COR-L47 (cell line): ENCODE results near the gene SLC6A16.
"Not testable (repeated sequence)": the region's sequence is repeated elsewhere in the genome, so short reads cannot be mapped to it uniquely, and the experiment has no call there.

Experiments used
- DNase-seq: peaks from one replicate; lab custom pipeline; 2025; lab: John Stamatoyannopoulos, UW

SLC6A16 gene

DNA sequence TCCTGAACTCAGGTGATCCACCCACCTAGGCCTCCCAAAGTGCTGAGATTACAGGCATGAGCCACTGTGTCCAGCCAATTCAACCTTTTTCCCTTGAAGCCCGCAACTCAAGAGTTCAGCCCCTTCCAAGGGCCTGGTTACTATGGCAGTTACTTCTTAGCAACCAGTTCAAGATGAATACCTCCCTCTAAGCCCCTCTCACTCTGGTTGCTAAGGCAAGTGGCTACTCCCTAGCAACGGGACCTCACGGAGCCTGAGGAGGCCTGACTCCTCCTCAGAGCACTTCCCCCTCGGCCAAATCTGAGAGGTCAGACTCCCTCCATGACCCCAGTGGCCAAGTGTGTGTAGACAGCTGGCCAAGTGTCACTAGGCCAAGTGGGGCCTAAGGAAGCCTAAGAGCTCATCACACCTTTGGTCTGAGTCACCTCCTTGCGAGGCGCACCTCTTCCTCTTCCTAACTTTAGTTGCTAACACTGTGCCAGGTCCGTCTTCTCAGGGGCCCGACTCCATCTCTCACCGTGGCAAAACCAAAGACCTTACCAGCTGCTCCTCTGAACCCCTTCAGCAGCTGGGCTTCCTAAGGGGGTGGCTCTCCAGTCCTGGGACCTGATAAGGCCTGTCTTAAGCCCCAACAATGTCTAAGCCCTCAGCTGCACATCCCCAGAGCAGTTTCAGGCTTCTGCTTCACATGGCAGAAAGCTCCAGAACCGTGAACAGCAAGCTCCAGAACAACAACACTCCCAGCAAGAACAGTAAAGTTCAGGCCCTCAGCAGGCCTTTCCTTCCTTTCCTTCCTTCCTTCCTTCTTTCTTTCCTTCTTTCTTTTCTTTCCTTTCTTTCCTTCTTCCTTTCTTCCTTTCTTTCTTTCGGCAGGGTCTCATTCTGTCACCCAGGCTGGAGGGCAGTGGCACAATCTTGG lies 19.8 kb upstream of the SLC6A16 start:
- DNase-seq: no peak

DNA sequence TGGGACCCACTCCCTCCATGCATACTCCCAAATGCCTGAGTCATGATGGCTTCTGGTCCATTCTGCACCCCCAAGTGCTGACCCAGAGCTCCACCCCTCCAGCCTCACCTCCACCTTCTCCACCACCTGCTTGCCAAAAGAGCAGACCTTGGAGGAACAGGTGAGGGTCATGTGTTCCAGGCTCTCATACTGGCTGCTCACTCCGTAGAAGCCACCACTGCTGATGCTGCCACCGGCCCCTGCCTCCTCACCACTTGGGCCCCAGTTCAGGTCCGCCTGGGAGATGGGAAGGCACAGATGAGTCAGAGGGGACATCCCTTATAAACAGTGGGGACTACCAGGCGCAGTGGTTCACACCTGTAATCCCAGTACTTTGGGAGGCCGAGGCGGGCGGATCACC lies 18.1 kb upstream of the SLC6A16 start:
- DNase-seq: no peak

- DNase-seq: no peak
Observed at GRCh38 chr19:49342291-49342721, 17.3 kb upstream of the SLC6A16 start.

DNA sequence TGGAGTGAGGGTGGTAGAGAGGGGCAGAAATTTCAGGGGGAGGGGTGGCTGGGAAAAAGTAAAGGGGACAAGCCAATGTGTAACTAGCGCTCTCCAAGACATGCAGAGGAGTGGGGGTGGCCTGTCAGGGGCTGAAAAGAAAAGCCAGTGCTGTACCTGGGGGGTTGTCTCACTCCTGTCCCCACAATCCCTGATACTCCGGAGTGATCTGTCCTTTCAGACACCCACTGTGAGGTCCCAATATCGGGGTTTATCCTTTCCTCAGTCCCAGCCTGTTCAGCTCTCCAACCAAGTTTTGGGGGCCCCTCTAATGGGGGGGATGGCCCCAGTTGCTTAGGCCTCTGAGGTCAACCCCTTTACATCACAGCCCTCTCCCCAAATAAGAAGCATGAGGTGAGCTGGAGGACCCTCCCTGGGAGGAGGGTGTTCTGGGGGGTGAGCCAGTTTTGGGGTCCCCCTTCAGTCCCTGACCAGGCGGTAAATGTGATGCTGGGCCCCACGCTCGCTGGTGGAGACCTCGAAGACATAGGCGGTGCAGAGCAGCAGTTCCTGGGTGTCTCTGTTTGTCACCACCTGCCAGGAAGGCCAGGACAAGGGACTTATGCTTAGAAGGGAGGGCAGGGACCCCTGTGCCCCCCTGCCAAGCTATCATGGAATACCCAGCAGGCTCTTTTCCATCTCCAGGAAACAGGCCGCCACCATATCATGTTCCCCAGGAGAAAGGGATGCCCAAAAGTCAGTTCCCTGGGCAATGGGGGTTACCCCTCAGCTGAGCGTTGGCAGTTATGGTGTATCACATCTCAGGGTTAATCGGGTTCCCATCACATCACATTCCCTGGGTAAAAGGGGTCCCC lies 16.1 kb upstream of the SLC6A16 start:
- DNase-seq: no peak

DNA sequence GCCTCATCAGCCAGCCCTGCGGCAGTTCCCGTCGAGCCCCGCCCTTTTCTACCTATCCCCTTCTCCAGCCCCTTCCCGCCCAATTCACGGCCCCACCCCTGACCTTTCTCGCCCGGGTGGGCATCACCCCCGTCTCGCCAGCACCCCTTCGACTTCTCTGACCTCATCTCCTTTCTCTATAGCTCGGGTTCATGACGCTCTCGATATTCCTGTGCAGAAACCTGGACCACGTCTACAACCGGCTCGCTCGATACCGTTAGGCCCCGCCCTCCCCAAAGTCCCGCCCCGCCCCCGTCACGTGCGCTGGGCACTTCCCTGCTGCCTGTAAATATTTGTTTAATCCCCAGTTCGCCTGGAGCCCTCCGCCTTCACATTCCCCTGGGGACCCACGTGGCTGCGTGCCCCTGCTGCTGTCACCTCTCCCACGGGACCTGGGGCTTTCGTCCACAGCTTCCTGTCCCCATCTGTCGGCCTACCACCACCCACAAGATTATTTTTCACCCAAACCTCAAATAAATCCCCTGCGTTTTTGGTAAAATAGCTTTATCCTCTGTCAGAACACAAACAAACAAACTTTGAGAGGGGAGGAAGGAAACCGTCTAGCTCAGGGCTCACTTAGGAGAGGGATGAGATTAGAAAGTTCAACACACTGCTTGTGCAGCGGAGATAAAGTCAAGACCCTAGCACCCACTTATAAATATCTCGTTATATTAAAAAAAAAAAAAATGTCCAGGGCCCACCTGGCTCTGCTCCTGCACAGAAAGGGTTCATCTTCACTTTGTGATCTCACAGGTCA lies 15.3 kb upstream of the SLC6A16 start:
- no peak for DNase-seq

DNA sequence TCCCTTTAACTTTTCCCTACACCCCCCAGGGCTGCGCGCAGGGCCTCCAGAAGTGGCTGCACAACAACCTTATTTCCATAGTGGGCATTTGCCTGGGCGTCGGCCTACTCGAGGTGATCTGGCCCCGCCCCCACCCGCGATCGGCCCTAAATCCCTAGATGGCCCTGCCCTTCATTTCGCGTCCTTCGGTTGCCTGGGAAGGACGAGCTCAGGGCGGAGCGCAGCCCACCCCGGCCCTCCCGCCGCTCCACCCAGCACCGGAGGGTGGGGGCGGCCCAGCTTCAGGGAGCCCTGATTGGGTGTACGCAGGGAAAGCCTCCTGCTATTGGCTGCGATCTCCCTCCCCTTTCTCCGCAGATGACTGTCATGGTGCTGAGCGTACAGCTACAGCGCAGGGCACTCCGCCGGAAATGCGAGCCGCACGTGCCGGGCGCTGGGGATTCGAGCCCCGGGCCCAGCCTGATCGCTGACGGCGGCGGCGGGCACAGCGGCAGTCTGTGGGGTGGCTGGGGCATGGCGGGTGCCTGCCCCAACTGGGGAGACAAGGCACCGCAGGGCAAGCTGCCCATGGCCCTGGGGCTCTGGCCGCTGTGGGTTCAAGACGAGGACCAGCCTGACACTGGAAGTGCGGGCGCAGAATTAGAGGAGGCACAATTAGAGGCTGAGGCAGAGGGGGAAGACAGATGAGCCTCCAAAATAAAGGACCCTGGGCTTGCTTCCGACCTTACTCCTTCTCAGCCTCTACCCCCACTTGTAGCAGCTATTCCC lies 14.5 kb upstream of the SLC6A16 start:
- no peak for DNase-seq

DNA sequence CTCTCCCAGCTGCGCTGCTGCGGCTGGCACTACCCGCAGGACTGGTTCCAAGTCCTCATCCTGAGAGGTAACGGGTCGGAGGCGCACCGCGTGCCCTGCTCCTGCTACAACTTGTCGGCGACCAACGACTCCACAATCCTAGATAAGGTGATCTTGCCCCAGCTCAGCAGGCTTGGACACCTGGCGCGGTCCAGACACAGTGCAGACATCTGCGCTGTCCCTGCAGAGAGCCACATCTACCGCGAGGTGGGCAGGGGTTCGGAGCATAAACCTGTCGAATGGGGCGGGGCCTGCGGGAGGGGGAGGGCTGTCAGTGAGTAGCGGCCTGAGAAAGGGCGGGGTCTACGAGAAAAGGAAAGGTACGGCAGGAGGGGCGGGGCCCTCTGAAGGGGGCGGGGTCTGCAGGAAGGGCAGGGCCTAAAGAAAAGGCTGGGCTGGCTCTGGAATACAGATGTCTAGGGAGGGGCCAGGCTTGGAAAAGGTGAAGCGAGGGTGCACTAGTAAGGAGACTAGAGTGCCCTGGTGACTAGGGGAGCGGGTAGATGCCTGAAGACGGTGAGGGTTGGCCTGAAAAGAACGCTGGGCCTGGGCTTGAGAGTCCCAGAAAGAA lies 13.8 kb upstream of the SLC6A16 start:
- DNase-seq: no peak

- no peak for DNase-seq
Observed at GRCh38 chr19:49338023-49338677, 13.2 kb upstream of the SLC6A16 start.

DNA sequence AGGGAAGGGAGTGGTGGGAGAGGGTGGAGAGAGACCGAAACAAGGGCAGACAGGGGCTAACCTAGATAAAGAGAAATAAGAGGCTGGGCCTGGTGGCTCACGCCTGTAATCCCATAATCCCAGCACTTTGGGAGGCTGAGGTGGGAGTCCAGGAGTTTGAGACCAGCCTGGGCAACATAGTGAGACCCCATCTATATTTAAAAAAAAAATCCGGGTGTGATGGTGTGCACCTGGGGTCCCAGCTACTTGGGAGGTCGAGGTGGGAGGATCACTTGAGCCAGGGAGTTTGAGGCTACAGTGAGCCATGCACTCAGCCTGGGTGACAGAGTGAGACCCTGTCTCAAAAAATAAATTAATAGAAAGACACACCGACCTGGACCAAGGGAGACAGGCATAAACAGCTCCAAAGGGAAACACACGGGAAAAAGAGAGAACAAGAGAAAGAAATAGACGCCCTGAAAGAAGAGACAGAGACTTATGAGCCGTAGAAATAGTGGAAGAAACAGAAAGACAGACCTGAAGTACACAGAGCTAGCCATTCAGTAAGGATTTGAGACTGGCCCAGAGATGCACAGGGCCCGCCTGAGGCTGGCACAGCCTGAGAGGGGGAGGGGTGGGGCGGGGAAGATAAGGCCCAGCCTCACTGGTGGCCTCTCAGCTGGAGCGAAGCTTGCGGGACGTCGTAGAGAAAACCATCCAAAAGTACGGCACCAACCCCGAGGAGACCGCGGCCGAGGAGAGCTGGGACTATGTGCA lies 12.5 kb upstream of the SLC6A16 start:
- DNase-seq: no peak

GRCh38 chr19:49336482-49337266 lies 11.7 kb upstream of the SLC6A16 start:
- no peak for DNase-seq

- no peak for DNase-seq
Observed at GRCh38 chr19:49335784-49336481, 10.9 kb upstream of the SLC6A16 start.

DNA sequence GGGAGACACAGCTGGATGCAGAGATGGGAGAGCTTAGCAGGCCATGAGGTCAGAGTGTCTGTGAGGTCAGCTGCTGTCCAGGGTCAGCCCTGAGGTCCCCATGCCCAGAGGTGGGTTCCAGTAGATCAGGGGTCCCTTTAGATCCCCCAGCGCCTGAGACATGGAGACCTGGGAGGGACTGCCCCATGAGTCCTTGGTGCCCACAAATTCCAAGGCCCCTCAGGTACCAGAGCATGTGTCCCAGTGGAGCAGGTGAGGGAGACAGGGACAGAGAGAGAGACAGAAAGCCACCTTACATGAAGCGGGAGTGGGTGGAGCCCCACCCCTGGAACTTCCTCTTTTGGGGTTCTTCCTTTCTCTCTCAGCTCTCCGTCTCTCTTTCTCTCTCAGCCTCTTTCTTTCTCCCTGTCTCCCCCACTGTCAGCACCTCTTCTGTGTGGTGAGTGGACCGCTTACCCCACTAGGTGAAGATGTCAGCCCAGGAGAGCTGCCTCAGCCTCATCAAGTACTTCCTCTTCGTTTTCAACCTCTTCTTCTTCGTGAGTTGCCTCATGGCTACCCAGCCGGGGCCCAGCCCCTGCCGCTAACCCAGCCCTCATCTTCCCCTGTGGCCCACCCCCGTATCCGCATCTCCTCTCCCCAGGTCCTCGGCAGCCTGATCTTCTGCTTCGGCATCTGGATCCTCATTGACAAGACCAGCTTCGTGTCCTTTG lies 10.2 kb upstream of the SLC6A16 start, which contains the start of gene CD37:
CD37 (plus strand) TSS at position 336 of the 713 bp plus-strand sequence; CDS start at position 471, 135 bp downstream.
- no peak for DNase-seq

GRCh38 chr19:49333811-49334288 lies 8.9 kb upstream of the SLC6A16 start:
- DNase-seq: no peak

DNA sequence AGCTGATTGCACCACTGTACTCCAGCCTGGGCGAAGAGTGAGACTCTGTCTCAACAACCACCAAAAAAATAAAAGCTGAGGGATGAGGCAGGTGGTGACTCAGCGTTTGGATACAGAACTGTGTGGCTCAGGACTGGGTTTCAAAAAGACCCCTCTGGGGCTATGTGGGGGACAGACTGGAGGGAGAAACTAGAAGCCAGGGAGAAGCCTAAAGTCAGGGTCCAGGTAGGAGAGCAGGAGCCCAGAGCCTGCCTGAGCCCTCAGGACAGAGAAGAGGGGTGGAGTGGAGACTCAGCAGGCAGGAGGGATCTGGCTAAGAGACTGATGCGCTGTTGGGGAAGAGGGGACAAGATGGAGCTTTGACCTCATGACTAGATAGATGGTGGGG lies 8.4 kb upstream of the SLC6A16 start:
- no peak for DNase-seq

GRCh38 chr19:49332691-49333417 lies 7.9 kb upstream of the SLC6A16 start:
- not testable (repeated sequence) for DNase-seq

GRCh38 chr19:49331616-49332055 lies 6.6 kb upstream of the SLC6A16 start:
- no peak for DNase-seq
